Middle frontal gyrus (tissue), 1 donor: ENCODE data around the gene USP3.

ENCODE experiments used
- DNase-seq: peaks from one replicate; pipeline ENCODE4 v3.0.0-alpha.2; 2015; ENCODE audit warnings: low spot score; ENCODE audit errors: extremely low spot score

The USP3 gene

DNA sequence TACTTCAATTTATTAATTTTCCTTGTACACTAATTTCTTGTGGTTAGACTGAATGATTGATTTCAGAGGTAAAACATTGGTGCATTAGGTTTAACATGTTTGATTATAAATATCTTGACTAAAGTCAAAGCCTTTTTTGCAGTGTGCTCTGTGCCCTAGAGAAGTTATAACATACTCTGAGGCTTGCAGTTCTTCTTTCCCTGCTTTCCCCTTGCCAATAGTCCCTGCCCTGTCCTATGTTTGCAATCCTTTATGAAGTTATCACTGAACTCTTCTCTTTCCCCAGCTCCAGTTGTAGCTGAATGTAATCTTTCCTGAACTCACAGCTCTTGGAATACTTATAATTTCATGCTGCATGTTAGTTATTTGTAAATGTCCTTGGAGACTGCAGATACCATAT is 35.6 kb downstream of the USP3 start:
- no peak for DNase-seq

DNA sequence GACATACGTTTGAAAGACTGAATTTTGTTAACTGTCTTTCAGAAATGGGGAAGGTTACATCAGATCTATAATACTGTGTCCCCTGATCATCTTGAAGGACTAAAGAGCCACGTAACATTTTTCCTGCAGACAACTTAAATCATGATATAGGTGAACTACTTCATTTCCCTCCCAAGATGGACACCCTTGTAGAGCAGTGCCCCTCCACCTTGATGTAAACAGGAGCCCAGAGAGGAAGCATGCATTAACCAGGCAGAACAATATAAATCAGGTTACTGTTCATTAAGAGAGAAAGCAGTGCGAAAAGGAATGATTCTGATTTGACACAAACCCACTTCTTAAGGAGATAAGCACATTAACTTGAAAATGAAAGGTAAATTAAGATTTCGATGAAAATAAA is 36.1 kb downstream of the USP3 start:
- no peak for DNase-seq

DNA sequence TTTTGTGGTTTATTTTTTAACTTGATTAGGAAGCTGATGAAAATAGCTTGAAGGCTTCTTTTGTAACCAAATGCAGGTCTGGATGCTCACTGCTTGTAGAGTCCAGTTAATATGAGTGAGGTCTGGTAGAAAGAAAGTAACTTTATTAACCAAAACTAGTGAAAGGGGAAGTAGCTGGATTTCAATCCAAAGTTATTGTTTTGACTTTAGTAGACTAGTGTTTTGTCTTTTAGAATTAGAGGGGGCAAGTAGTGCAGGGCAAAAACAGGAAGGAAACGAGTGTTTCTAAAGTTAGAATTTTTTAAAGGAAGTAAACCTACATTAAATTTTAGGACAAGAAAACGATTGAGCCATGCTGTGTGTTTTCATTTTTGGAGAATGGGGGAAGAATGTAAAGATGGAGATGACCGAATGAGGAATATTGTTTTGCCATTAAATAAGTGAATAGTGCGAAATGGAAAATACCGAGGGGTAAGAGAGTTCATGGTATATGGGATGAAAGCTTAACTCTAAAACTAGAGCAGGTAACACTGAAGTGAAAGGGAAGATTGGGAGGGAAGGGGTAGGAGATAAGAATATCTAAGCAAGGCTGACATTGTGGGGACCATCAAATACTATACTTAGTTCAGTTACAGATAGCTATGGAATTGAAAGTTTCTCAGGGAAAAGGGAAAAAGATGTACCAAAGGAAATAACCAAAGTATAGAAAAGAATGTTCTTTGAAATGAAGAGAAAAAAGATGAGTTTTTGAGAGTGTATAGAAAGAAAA is 40.0 kb downstream of the USP3 start:
- no peak for DNase-seq

DNA sequence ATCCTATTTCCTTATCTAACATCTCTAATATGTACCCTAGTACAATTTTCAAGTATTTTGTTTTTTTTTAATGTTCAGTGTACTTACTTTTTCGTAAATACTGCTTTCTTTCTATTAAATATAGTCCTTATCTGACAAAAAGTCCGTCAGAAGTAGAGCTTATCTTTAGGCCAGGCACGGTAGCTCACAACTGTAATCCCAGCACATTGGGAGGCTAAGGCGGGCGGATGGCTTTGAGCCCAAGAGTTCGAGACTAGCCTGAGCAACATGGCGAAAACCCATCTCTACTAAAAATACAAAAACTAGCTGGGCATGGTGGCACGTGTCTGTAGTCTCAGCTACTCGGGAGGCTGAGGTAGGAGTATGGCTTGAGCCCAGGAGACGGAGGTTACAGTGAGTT is 41.1 kb downstream of the USP3 start:
- DNase-seq: no peak

DNA sequence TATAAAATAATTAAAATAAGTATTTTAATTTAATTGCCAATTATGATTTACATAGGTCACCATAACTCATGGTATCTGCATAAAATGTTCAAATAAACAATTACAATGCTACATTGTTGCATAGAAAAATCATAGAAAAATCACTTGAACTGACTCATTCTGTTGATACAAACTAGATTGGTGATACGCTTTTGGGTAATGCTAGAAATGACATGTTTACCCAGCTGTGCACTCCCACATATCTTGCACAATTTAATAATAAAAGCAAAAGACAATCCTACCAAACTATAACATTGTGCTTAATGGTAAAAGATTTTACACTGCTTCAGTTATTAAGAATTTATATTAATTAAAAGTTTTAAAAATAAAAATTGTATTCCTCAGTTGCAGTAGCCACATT is 47.0 kb downstream of the USP3 start:
- no peak for DNase-seq

DNA sequence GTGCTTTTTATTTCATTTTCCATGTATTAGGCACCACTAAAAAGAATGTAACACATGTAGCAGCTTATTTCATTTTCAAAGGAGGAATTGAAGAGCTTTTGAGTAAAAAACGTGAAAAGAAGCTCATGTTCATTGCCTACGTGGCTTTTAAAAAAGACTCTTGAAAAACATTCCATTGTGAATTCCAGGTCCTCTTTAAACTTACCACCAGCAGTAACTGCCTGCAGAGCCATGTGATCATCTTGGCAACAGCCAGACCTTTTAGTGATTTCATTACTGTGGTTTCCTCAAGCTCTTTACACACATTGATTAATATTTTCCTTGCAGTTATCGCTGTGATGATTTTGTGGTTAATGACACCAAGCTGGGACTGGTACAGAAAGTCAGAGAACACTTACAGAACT is 49.0 kb downstream of the USP3 start:
- DNase-seq: no peak

DNA sequence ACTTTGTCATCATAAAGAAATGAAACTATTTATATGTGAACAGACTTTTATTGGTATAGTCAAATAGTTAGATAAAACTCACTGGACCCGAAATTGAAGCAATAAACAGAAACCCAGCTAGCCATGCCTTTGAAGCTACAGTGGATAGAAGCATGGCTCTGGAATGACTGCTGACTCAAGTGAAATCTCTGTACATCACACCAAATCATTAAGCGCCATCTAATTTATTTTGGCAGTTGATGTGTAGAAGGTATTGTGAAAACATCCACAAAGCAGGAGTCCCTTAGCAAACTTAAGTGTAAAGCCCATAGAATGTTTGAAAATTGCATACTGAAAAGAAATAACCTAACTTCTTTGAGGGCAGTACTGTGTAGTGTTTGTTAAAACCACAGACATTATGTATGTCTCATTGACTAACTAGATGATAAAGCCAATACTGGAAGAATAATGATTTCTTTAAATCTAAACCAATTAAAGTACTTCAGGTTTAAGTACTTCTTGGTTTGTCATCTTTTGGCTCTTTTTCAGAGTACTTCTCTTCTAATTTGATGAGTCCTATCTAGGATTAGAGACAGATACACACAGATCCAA is 50.0 kb downstream of the USP3 start:
- DNase-seq: no peak

DNA sequence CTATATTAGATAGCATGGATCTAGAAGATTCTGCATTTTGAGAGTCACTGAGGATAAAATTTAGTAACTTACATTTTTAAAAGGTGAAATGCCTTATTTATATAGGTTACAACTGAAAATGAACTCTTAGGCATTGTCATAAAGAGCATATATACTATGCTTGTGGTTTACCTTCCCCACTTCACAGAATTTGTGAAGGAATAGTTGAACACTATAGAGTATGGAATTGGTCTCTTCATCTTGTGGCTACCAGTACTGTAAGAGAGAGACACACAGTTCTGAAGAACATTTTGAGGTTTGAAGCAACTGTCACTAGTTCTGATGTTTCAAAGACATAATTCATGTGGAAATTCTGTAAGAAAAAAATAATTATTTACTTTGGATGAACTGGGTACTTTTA is 51.1 kb downstream of the USP3 start:
- no peak for DNase-seq

DNA sequence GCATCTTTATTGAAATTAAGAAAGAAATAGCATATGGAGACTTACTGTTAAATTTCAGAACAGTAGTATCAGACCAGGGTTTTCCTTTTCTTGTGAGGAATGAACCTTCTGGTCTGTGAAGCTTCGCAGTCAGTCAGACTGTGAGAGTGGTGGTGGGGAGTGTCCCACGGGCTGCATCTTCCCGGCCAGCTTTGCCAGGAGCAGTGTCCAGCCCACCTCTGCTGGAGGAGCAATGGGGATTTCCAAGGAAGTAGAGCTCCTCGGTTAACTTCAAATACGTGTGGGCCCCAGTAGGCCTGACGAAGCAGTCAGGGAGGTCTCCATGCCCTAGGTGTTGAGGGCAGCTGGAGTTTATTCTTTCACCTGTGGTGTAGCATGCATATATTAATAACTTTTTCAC is 51.9 kb downstream of the USP3 start:
- DNase-seq: no peak

DNA sequence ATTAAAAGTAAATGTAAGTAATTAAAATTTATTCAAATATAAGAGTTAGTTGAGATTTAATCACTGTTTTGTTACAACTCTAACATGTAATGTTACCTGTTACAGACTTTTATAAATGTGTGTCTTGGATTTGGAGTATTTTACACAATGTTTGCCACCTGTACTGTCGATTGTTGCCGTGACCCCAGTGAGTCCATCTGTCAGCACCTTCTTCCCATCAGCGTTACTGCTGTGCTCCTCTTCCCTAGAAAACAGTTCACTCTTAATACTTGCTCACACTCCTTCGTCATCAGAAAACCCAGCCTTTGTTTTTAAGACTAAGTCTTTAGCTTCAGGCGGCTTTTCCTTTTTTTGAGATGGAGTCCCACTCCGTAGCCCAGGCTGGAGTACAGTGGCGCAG is 52.3 kb downstream of the USP3 start:
- no peak for DNase-seq

DNA sequence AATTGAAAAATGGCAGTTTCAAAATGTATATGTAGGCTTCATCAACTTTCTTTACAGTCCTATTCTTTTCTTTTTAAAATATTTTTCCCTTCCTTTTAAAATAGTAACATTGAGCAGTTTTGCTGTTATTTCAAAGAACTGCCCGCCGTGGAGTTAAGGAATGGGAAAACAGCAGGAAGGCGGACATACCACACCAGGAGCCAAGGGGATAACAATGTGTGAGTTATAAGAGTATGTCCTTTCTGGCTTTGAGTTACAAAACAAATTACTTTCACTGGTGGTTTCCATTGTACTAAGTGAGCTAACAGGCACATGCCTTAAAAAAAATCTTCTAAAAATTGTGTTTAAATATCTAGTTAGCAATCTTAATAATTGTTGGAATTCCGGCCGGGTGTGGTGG is 55.4 kb downstream of the USP3 start:
- DNase-seq: no peak

DNA sequence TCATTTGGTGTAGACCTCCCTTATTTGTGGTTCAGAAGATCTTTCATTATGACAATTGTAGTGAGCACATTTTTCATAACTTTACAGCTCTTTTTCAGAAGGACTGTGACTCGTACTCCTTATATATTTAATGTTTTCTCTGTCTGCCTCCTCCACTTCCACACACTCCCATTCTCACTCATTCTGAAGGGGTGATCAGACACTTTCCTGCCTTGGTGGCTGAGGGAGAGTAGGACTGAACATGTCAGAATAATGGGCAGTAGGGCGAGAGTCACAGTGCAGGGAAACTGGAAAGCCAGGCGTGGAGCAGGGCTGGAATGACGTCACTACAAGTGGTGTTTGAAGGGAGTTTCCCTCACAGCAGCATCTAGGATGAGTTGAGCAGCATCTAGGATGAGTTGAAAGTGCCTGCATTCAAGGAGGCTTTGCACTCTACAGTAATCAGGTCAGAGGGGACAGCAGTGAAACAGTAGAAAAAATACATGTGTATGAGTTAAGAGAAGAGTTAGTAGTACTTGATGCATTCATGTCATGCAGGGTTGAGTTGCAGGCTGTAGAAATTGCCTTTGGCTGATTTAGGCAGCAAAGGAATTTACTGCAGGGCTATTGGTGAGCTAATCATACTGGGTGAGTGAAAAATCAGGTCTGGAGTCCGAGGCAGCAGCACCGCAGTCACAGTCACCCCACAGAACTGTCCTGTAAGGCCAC is 56.5 kb downstream of the USP3 start:
- DNase-seq: no peak

DNA sequence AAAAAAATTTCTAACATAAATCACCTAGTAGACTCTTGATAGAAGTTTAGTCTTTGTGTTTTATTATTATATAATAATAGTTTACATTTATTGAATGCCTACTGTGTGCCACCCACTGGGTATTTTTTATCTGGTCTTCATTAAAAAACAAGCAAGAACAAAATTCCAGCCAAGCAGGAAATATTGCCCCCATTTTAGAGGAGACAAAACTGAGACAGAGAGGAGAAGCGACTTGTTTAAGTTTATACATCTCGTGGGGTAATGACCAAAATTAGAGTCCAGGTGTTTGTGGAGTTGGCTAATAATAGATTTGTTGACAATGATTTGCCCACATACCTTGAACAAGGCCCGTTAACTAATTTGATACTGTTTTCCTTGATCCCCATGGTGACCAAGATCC is 59.7 kb downstream of the USP3 start:
- DNase-seq: no peak

DNA sequence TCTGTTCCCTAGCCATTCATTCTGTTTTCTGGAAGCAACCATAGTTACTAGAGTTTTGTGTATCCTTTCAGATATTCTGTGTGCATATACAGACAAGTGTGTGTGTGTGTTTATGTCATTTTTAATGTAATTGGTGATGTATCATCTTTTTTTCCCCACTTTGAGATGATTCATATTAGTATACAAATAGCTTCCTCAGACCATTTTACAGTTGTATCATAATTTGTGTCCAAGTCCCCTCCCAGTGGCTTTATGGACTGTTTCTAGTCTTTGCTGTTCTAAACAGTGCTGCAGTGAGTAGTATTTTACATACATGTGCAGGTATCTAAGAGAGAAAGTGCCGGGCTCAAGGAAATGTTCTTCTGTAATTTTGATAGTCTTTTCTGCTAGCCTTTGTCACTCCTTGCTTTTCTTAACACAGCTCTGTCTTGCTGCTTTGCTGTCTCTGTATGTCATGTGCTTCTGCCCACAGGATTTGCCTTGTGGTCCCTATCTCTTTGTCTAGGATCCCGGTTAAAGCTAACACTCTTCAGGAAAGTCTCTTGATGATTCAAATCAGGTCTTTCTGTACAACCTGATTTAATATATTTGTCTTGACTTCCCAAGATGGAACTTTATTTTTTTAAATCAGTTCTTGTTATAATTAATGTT is 61.3 kb downstream of the USP3 start:
- no peak for DNase-seq

DNA sequence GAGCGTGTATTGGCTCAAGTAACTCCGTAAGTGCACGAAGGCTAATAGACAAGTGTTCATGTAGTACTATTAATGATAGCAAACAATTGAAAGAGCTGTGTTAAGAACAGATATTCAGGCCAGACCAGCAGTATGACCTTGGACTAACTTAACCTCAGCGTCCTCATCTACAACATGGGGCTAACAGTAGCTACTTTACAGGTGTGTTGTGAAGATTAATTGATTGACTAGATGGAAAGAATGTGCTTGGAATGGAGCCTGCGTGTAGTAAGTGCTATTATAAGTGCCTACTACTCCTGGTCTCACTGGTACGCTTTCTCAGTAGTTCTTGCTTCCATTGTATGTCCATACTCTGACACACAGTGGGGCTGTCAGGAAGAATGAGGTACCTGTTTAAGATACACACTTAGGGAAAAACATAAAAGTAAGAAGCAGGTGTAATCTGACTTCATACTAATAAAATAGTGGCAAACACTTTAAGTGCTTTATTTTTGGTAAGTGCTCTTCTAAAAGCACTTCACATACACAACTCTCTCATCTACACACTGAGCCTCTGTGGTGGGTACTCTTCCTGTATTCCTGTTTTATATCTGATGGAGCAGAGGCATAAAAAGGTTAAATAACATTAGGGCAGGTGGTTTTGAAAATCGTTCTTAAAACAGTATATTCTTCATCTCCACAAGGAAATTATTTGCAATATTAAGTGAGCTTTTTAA is 68.5 kb downstream of the USP3 start:
- no peak for DNase-seq

DNA sequence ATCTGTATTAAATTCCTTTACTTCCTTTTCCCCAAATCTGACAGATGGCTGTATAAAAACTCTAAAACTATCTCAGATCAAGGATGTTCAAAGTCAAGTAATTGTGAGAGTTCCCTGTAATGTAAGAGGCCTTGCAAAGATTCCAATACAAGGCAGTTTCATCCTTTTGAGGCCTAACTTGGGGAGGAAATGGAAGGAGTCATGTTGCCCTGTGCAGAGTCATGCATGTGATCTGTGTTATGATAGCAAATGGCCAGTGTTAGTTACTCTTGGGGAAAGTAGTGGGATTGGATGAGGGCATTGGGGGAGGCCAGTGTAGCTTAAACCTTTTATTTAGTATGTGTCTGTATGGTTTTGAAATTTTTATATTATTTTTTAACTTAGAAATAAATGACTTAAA is 69.1 kb downstream of the USP3 start:
- no peak for DNase-seq

DNA sequence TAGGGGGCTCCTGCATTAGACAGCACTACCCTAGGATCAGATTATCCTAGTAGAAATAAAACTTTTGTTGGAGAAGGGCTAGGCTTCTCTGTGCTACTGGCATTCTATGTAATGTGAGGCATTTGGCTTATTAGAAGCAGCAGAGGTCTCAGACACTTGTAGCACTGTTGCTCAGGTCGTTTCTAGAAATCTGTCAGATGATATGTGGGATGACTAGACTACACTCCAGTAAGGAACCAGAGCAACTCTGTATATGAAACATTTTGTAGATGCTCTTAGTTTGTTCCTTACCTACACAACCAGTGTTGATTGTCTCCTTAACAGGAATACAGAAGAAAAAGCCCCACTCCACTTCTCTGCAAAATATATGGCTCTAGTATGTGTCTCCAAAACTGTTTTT is 70.9 kb downstream of the USP3 start:
- no peak for DNase-seq

DNA sequence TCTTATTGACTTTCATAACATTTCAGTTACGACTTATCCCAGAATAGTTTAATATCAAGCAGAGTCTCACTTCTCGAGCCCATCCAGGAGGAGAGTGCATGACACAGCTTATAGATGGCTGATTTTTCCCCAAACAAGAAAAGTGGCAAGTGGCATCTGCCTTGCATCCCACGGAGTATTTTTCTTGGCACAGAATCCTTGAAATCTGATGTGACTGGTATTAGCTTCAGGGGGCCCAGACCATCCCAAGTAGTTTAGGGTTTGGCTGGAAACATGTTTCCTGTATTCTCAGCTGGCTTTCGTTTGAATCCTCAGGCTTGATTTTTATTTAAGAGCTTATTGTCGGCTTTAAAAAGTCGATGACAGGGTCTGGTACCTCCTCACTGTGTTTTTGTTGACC is 72.0 kb downstream of the USP3 start:
- no peak for DNase-seq

DNA sequence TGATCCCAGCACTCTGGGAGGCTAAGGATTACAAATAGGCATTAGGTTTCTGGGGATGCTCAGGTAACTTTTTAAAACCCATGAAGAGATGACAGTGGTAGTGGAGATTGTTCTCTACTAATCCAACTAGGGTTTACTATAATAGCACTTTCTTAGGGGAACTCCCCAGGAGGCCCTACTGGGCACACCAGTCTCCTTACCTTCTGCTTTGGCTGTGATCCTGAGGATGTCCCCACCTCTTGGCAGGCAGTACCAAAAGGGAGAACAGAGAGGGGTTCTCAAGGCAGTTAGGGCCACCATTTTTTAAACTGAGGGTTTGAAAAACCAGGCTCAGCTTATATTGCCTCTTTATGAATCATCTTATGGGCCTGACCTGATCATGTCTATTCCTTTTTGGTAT is 77.8 kb downstream of the USP3 start:
- DNase-seq: no peak

DNA sequence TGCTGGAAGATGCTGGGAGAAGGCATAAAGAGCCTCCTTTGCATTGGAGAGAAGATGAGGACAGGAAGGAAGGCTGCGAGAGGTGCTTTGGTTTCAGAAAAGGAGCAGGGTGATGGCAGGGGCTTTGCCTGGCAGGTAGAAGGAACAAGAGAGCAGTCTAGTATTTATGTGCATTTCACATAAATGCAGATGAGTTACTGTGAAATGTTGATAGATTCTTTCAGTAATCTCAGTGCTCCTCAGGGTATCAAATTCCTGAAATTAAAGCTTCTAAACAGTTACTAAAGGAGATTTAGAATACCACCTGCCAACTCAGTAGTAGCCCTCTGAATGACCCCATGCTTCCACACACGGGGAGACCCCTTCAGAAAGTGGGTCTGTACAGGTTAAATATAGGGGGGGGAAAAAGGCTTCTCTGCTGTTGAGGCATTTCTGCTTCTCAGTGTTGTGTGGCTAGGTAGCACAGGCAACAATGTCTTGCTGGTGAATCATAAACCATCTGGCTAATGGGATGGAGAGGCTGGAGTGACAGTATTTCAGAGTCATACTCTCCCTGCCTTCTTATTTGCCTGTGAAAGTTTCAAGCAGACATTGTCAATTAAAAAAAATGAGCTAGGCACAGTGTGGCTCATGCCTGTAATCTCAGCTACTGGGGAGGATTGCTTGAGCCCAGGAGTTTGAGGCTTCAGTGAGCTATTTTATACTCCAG is 78.5 kb downstream of the USP3 start:
- no peak for DNase-seq

DNA sequence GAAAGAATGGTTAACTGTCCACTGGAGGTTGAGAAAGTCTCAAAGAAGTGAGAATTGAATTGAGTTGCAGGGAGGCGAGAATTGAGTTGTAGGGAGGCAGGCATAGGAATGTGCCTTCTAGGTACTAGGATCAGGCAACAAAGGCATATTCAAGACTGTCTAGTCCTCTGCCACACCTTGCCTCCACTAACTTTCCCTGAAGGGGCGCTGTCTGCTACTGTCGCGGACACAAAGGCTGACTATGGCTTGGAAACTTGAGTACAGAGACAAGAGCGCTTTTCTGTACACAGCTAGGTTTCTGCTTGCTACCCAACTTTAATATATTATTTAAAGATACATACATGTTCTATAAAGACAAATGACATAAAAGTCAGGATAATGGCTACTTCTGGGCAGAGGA is 82.4 kb downstream of the USP3 start:
- no peak for DNase-seq
